A673 (cell line): ENCODE measurements around the gene KCTD14. TPM values are rescaled to one million over a fixed set of nuclear protein-coding genes. Genes with fewer than 3 reads are reported as not detected.

ENCODE experiments used
- BruUV-seq: library from RNA; stranded (reverse); fragments of 400-500 nt; replicated peaks from 2 replicates; lab custom pipeline; 2021; lab: Mats Ljungman, UMichigan
- CTCF ChIA-PET: fragments of 300-600 bp; sonication (Branson Sonifier 250); formaldehyde crosslinking; loops from one replicate; lab custom pipeline; 2022; ENCODE audit warnings: antibody characterized with exemption; lab: Charles Lee
- POLR2A ChIA-PET: fragments of 300-600 bp; sonication (Branson Sonifier 250); formaldehyde crosslinking; loops from one replicate; lab custom pipeline; 2022; ENCODE audit warnings: antibody characterized with exemption; ENCODE audit not compliant: low non-redundant PET; lab: Charles Lee
- DNase-seq: peaks from one replicate; pipeline ENCODE4 v3.0.0-alpha.2; 2015; ENCODE audit warnings: low spot score
- H3K27ac ChIP-seq: fragments of 200-600 bp; sonication (generic); 2 replicates; pipeline ENCODE4 v1.5.1; 2016; ENCODE audit warnings: mixed run types, low read depth, mild to moderate bottlenecking, mixed read lengths, antibody characterized with exemption, low read length; ENCODE audit not compliant: poor library complexity, severe bottlenecking
- H3K27me3 ChIP-seq: fragments of 200-600 bp; sonication (generic); replicated peaks from 2 replicates; pipeline ENCODE4 v1.6.1; 2017; ENCODE audit warnings: mixed run types, low read depth, mild to moderate bottlenecking, mixed read lengths, antibody characterized with exemption, low read length; ENCODE audit not compliant: insufficient read depth, poor library complexity
- H3K36me3 ChIP-seq: fragments of 200-600 bp; sonication (generic); 2 replicates; pipeline ENCODE4 v1.6.1; 2016; ENCODE audit warnings: mixed run types, mild to moderate bottlenecking, mixed read lengths, antibody characterized with exemption, low read length; ENCODE audit not compliant: insufficient read depth, poor library complexity, severe bottlenecking
- H3K4me1 ChIP-seq: fragments of 200-600 bp; sonication (generic); 2 replicates; pipeline ENCODE4 v1.6.1; 2017; ENCODE audit warnings: mixed run types, mild to moderate bottlenecking, mixed read lengths, antibody characterized with exemption, low read length; ENCODE audit not compliant: insufficient read depth, poor library complexity, severe bottlenecking
- H3K4me3 ChIP-seq: fragments of 200-600 bp; sonication (generic); 2 replicates; pipeline ENCODE4 v1.5.1; 2016; ENCODE audit warnings: low read depth, mixed run types, mild to moderate bottlenecking, mixed read lengths, low read length; ENCODE audit not compliant: poor library complexity, severe bottlenecking
- H3K9me3 ChIP-seq: fragments of 200-600 bp; sonication (generic); 2 replicates; pipeline ENCODE4 v1.6.1; 2016; ENCODE audit warnings: mixed run types, low read depth, mild to moderate bottlenecking, mixed read lengths, antibody characterized with exemption, low read length; ENCODE audit not compliant: poor library complexity, severe bottlenecking
- EZH2 ChIP-seq: fragments of 200-600 bp; sonication (generic); IDR thresholded peaks from 2 replicates; pipeline ENCODE4 v1.6.1; 2017; ENCODE audit warnings: borderline replicate concordance, low read depth, mild to moderate bottlenecking, mixed read lengths, antibody characterized with exemption, low read length; ENCODE audit not compliant: poor library complexity, severe bottlenecking
- intact Hi-C: fragments of 100-400 bp; cut with micrococcal nuclease; formaldehyde crosslinking; loops from one replicate; pipeline ENCODE4 v1.10.0; 2022; ENCODE audit not compliant: unreplicated experiment
- total RNA-seq: library from RNA; stranded (reverse); gene quantifications from 2 replicates; pipeline ENCODE4 v1.2.3, GENCODE V29; 2021
- TF ChIP-seq, protein P1 (sequence below): fragments of 300-800, 200-600 bp; sonication (generic); conservative IDR thresholded peaks from 2 replicates; pipeline ENCODE4 v1.5.1; 2017; ENCODE audit warnings: low read depth, mild to moderate bottlenecking, antibody characterized with exemption, low read length, moderate library complexity, mixed read lengths

KCTD14 gene
- total RNA-seq, 1 experiment from 2014 or later, result 0.45 TPM

DNA sequence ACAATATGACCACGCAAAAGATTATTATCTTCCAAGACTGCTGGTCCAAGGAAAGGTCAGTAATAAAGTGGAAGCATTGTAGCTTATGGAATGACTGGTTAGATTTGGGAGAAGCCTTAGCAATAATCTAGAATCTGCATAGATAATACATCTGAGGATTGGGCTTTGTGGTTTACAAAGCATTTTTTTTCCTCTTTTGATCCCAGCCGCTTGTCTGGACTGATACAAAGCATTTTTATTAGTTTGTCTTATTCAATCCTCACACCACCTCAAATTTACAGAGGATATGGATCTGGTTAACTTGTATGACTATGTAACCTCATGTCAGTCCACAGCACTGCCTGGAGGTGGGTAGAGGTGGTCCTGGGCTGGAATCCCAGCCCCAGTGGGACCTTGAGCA, 39.6 kb upstream of the KCTD14 start:
- BruUV-seq, result no TSS peak
- no peak overlapping the region for H3K27ac ChIP-seq
- H3K36me3 ChIP-seq, result peaks cover 4% of the 10 kb centered on the region
- intact Hi-C loops, result no loop called here
- no peaks in the 10 kb centered on the region for H3K27me3 ChIP-seq
- H3K9me3 ChIP-seq, result no peaks in the 10 kb centered on the region
- H3K4me1 ChIP-seq, result no peaks in the 10 kb centered on the region
- no peak for TF ChIP-seq EZH2
- TF ChIP-seq, protein P1, sequence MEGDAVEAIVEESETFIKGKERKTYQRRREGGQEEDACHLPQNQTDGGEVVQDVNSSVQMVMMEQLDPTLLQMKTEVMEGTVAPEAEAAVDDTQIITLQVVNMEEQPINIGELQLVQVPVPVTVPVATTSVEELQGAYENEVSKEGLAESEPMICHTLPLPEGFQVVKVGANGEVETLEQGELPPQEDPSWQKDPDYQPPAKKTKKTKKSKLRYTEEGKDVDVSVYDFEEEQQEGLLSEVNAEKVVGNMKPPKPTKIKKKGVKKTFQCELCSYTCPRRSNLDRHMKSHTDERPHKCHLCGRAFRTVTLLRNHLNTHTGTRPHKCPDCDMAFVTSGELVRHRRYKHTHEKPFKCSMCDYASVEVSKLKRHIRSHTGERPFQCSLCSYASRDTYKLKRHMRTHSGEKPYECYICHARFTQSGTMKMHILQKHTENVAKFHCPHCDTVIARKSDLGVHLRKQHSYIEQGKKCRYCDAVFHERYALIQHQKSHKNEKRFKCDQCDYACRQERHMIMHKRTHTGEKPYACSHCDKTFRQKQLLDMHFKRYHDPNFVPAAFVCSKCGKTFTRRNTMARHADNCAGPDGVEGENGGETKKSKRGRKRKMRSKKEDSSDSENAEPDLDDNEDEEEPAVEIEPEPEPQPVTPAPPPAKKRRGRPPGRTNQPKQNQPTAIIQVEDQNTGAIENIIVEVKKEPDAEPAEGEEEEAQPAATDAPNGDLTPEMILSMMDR, result no peak
- no peak for DNase-seq
- CTCF ChIA-PET, result no interaction called here
- no peak overlapping the region for H3K4me3 ChIP-seq
- POLR2A ChIA-PET, result no interaction called here

DNA sequence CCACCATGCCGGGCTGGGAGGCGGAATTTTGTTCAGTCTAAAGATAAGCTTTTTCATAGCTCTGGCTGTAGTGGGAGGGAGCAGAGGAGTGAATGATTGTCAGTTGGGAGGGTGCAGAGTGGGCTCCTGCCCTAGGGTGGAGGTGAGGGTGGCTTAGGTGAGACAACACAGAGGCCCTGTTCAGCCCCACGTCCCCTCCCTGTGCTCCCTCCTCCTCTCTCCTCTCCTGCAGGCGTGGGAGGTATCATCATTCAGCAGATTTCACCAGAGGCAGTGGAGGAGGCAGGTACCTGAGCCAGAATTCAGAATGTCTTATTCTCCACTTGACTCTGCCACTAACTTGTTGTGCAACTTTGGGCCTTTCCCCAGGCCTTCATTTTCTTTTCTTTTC, 38.8 kb upstream of the KCTD14 start:
- Histone ChIP-seq H3K27me3 (no peaks in the 10 kb centered on the region), H3K36me3 (no peaks in the 10 kb centered on the region), H3K27ac (no peak overlapping the region), H3K9me3 (no peaks in the 10 kb centered on the region), H3K4me1 (no peaks in the 10 kb centered on the region), H3K4me3 (no peak overlapping the region)
- TF ChIP-seq, protein P1, result no peak
- no peak for TF ChIP-seq EZH2
- CTCF ChIA-PET, result no interaction called here
- intact Hi-C loops, result no loop called here
- POLR2A ChIA-PET, result no interaction called here
- no peak for DNase-seq
- no TSS peak for BruUV-seq

DNA sequence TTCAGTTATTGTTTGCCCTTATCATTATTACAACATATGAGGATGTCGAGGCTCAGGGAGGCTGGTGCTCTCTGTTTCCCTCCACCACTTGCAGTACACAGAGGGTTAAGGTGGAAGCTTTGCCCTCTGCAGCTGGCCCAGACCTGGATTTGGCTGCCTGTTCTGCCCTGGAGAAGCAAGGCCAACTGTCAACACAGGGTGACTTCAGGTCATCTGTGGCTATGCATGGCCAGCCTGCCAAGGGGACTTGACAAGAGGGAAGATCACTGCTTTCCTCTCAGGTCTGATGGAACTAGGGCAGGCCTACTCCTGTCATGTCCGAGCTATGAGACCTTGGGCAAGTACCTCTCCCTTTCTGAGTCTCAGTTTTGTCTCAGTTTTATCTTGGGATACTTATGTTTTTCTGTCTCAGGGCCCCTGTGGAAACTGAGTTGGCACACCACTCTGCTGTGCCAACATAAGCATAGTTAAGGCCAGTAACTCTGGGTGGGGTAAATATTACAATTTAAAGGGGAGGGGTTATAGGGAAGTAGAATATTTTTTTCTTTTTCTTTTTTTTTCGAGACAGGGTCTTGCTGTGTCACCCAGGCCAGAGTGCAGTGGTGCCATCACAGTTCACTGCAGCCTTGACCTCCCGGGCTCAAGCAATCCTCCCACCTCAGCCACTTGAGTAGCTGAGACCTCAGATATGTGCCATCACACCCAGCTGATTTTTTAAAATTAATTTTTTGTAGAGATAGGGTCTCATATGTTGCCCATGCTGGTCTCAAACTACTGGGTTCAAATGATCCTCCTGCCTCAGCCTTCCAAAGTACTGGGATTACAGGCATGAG, 38.2 kb upstream of the KCTD14 start:
- H3K4me1 ChIP-seq, result no peaks in the 10 kb centered on the region
- BruUV-seq, result no TSS peak
- H3K4me3 ChIP-seq, result no peak overlapping the region
- no peak overlapping the region for H3K27ac ChIP-seq
- H3K36me3 ChIP-seq, result no peaks in the 10 kb centered on the region
- DNase-seq, result no peak
- H3K27me3 ChIP-seq, result no peaks in the 10 kb centered on the region
- no peaks in the 10 kb centered on the region for H3K9me3 ChIP-seq
- intact Hi-C loops, result no loop called here
- TF ChIP-seq, protein P1, result no peak
- POLR2A ChIA-PET, result no interaction called here
- CTCF ChIA-PET, result interaction anchor here (0.7 kb wide), 1 partner anchor 376 kb away, joined by 7 read pairs; no protein-coding TSS in a partner anchor
